ENCODE measurements around the gene TTF1.

Gene TTF1

GRCh38 chr9:132415181-132415580 lies 8.5 kb upstream of the TTF1 start:
- H3K27ac ChIP-seq, result no peak overlapping the region
- ChIA-PET POLR2A (ENCODE audit: low non-redundant PET) (no interaction called here), CTCF (interaction anchor here (1.2 kb wide), 1 partner anchor 160 kb away, joined by 4 read pairs; no protein-coding TSS in a partner anchor)
- no peak for TF ChIP-seq CTCF (conservative IDR thresholded peaks at IDR 0.05; ENCODE audit: low read depth)
- no peak for DNase-seq (ENCODE audit: low spot score)

- H3K27ac ChIP-seq, result no peak overlapping the region
- no peak for TF ChIP-seq CTCF (conservative IDR thresholded peaks at IDR 0.05; ENCODE audit: low read depth)
- CTCF ChIA-PET, result interaction anchor here (0.6 to 1.2 kb wide), 5 partner anchors 15 to 488 kb away, joined by 3 to 8 read pairs (median 3); no protein-coding TSS in a partner anchor
- DNase-seq (ENCODE audit: low spot score), result no peak
- POLR2A ChIA-PET (ENCODE audit: low non-redundant PET), result no interaction called here
Observed at GRCh38 chr9:132414731-132415130, 8.1 kb upstream of the TTF1 start.

- ChIA-PET CTCF (interaction anchor here (0.6 to 1.2 kb wide), 6 partner anchors 16 to 488 kb away, joined by 3 to 8 read pairs (median 4); partner anchors contain the start of genes DDX31 and GTF3C4), POLR2A (ENCODE audit: low non-redundant PET) (interaction anchor here (0.6 to 0.7 kb wide), 2 partner anchors 146 to 361 kb away, joined by 4 to 5 read pairs; no protein-coding TSS in a partner anchor)
Observed at GRCh38 chr9:132413926-132414325, 7.3 kb upstream of the TTF1 start.

GRCh38 chr9:132412089-132412488 lies 5.4 kb upstream of the TTF1 start:
- ChIA-PET CTCF (interaction anchor here (0.6 to 0.8 kb wide), 8 partner anchors 40 to 630 kb away, joined by 3 to 5 read pairs (median 3); no protein-coding TSS in a partner anchor), POLR2A (ENCODE audit: low non-redundant PET) (interaction anchor here (1.4 kb wide), 1 partner anchor 10 kb away, joined by 3 read pairs; no protein-coding TSS in a partner anchor)
- no peak overlapping the region for H3K27ac ChIP-seq
- peak; percentile 32; the same call in 1 of the 2 replicates for TF ChIP-seq CTCF (conservative IDR thresholded peaks at IDR 0.05; ENCODE audit: low read depth)
- no peak for DNase-seq (ENCODE audit: low spot score)

More at GRCh38 chr9:132413926-132414325, 7.3 kb upstream of the TTF1 start:
- no peak for DNase-seq (ENCODE audit: low spot score)
- TF ChIP-seq CTCF (conservative IDR thresholded peaks at IDR 0.05; ENCODE audit: low read depth), result no peak
- no peak overlapping the region for H3K27ac ChIP-seq

GRCh38 chr9:132411091-132411508 lies 4.5 kb upstream of the TTF1 start:
- no peak overlapping the region for H3K27ac ChIP-seq
- ChIA-PET CTCF (interaction anchor here (0.6 to 0.9 kb wide), 2 partner anchors 89 to 367 kb away, joined by 3 read pairs; no protein-coding TSS in a partner anchor), POLR2A (ENCODE audit: low non-redundant PET) (no interaction called here)
- TF ChIP-seq CTCF (conservative IDR thresholded peaks at IDR 0.05; ENCODE audit: low read depth), result peak; percentile 95
- peak; percentile 89 for DNase-seq (ENCODE audit: low spot score)

- no peak for TF ChIP-seq CTCF (conservative IDR thresholded peaks at IDR 0.05; ENCODE audit: low read depth)
- ChIA-PET CTCF (interaction anchor here (0.6 to 1.0 kb wide), 3 partner anchors 89 to 368 kb away, joined by 3 read pairs; no protein-coding TSS in a partner anchor), POLR2A (ENCODE audit: low non-redundant PET) (interaction anchor here (1.1 kb wide), 1 partner anchor 409 kb away, joined by 4 read pairs; no protein-coding TSS in a partner anchor)
- no peak overlapping the region for H3K27ac ChIP-seq
- no peak for DNase-seq (ENCODE audit: low spot score)
Observed at GRCh38 chr9:132410642-132411041, 4.0 kb upstream of the TTF1 start.
